ENCODE measurements around the gene FAM98B. TPM values are rescaled to one million over a fixed set of nuclear protein-coding genes. Genes with fewer than 3 reads are reported as not detected.

The FAM98B gene
- total RNA-seq, 2 donors from 2014 or later: 7.9 to 8.6 TPM

DNA sequence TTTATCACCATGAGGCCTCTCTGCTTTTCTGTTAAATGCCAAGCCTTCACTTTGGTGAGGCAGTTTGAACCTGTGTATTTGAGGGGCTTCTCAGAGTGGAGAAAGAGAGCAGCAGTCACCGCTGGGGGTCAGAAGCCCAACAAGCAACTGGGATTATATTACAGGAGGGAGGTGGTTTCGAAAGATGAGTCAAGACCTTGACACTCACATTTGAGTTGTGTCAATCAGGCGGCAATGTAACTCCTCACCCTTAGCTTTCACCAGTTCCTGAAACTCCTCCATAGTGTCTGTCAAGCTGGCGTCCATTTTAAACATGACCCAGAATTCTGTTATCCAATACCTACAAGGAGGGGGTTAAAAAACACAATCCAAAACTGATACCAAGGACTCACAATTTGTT lies 64.2 kb downstream of the FAM98B start:
- Histone ChIP-seq H3K36me3 (replicated peaks in 1 of 2; ENCODE audit: insufficient read depth in 1 of 2, low read depth in 2 of 2) (no peaks in the 10 kb centered on the region), H3K27me3 (no peaks in the 10 kb centered on the region), H3K4me3 (no peak overlapping the region), H3K9me3 (no peaks in the 10 kb centered on the region), H3K4me1 (no peaks in the 10 kb centered on the region), H3K27ac (no peak overlapping the region)
- TF ChIP-seq POLR2A (IDR thresholded peaks at IDR 0.05): no peak
- TF ChIP-seq, protein P1, sequence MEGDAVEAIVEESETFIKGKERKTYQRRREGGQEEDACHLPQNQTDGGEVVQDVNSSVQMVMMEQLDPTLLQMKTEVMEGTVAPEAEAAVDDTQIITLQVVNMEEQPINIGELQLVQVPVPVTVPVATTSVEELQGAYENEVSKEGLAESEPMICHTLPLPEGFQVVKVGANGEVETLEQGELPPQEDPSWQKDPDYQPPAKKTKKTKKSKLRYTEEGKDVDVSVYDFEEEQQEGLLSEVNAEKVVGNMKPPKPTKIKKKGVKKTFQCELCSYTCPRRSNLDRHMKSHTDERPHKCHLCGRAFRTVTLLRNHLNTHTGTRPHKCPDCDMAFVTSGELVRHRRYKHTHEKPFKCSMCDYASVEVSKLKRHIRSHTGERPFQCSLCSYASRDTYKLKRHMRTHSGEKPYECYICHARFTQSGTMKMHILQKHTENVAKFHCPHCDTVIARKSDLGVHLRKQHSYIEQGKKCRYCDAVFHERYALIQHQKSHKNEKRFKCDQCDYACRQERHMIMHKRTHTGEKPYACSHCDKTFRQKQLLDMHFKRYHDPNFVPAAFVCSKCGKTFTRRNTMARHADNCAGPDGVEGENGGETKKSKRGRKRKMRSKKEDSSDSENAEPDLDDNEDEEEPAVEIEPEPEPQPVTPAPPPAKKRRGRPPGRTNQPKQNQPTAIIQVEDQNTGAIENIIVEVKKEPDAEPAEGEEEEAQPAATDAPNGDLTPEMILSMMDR (IDR thresholded peaks at IDR 0.05): no peak
- intact Hi-C loops (cut with DNase I): no loop called here
- ATAC-seq (no peak), DNase-seq (no peak)
- 86 to 94% methylated on average over 4 of the region's 4 CpGs for WGBS, 2 donors

DNA sequence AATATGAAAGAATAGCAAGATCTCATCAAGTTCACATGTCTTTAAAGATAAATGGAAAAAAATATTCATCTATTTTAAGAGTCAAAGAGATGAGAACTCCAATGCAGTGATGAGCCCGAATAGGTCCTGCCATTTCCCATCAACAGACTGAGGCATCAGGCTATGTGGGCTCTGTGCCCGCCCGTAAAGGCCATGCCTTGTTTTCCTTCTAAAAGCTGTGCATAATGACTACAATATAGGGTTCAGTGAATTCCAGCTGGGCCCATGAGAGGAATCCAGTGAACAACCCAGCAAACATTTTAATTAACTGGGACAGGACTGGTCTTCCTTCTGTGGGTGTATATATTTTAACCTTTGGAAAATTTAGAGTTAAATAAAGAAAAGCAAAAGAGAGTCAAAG lies 66.1 kb downstream of the FAM98B start:
- no peak for TF ChIP-seq POLR2A (IDR thresholded peaks at IDR 0.05)
- TF ChIP-seq, protein P1 (IDR thresholded peaks at IDR 0.05): no peak
- Histone ChIP-seq H3K9me3 (no peaks in the 10 kb centered on the region), H3K27me3 (no peaks in the 10 kb centered on the region), H3K4me1 (no peaks in the 10 kb centered on the region), H3K27ac (no peak overlapping the region), H3K36me3 (replicated peaks in 1 of 2; ENCODE audit: insufficient read depth in 1 of 2, low read depth in 2 of 2) (no peaks in the 10 kb centered on the region), H3K4me3 (no peak overlapping the region)
- DNase-seq (no peak), ATAC-seq (no peak)
- WGBS, 2 donors: 82 to 87% methylated on average over 3 of the region's 3 CpGs
- intact Hi-C loops (cut with DNase I): no loop called here

DNA sequence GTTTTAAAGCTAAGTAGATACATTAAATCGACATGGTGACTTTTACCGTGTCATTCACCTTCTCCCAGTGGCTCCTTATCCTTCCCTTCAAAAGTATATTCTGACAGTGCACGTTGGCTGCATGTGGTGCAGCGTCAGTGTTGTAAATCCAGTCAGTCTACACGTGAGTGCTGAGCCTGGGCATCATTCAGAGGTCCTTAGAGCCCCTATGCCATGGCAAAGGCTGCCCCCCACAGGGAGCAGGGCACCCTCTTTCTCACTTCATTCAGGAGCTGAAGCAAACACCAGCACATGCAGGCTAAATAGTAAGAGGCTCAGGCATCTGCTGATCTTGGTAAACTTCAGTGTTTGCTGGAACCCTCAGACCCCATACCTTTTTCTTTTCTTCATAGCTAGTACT lies 67.4 kb downstream of the FAM98B start:
- H3K36me3 ChIP-seq (replicated peaks in 1 of 2; ENCODE audit: insufficient read depth in 1 of 2, low read depth in 2 of 2): no peaks in the 10 kb centered on the region
- intact Hi-C loops (cut with DNase I): no loop called here
- no peaks in the 10 kb centered on the region for H3K4me1 ChIP-seq
- no peaks in the 10 kb centered on the region for H3K27me3 ChIP-seq
- 51 to 61% methylated on average over 5 of the region's 5 CpGs for WGBS, 2 donors
- no peak for DNase-seq
- H3K9me3 ChIP-seq: no peaks in the 10 kb centered on the region
- no peak overlapping the region for H3K27ac ChIP-seq
- H3K4me3 ChIP-seq: no peak overlapping the region
- ATAC-seq: no peak
- TF ChIP-seq, protein P1 (IDR thresholded peaks at IDR 0.05): no peak
- TF ChIP-seq POLR2A (IDR thresholded peaks at IDR 0.05): no peak

DNA sequence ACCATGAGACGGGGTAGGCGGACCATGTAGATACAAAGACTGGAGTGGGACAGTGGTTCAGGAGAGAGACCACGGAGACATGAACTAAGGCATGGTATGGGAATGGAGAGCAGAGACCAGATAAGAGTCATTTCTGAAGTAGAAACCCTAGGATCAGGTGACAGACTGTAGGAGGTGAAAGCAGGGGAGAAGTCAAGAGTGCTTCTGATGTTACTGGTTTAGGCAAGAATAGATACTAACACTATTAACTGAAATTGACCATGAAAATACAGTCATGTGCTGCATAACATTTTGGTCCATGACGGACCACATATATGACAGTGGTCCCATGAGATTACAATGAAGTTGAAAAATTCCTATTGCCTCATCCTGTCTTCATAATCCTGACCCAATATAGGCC lies 69.0 kb downstream of the FAM98B start:
- TF ChIP-seq, protein P1 (IDR thresholded peaks at IDR 0.05): no peak
- TF ChIP-seq POLR2A (IDR thresholded peaks at IDR 0.05): no peak
- intact Hi-C loops (cut with DNase I): no loop called here
- Histone ChIP-seq H3K27ac (no peak overlapping the region), H3K36me3 (replicated peaks in 1 of 2; ENCODE audit: insufficient read depth in 1 of 2, low read depth in 2 of 2) (no peaks in the 10 kb centered on the region), H3K27me3 (no peaks in the 10 kb centered on the region), H3K9me3 (no peaks in the 10 kb centered on the region), H3K4me3 (no peak overlapping the region), H3K4me1 (no peaks in the 10 kb centered on the region)
- 74 to 93% methylated on average over 4 of the region's 4 CpGs for WGBS, 2 donors
- DNase-seq (no peak), ATAC-seq (no peak)

DNA sequence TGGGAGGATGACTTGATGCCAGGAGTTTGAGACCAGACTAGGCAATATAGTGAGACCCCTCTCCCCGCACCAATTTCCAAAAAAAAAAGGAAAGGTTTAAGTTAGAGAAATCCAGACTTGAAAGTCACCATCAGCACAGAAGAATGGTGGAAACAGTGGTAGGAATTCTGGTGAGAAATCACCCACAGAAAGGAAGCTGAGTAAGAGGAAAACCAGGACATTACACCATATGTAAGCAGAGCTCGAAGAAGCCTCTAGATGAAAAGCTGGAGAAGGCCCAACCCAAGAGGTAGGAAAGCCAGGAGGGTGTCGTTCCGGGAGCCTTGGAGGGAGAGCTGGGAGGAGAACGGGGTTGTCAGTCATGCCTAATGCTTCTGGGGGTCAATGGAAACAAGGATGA lies 70.2 kb downstream of the FAM98B start:
- intact Hi-C loops (cut with DNase I): no loop called here
- no peak overlapping the region for H3K27ac ChIP-seq
- no peak for TF ChIP-seq POLR2A (IDR thresholded peaks at IDR 0.05)
- TF ChIP-seq, protein P1 (IDR thresholded peaks at IDR 0.05): no peak
- no peaks in the 10 kb centered on the region for H3K9me3 ChIP-seq
- no peak for ATAC-seq
- no peak overlapping the region for H3K4me3 ChIP-seq
- no peaks in the 10 kb centered on the region for H3K36me3 ChIP-seq (replicated peaks in 1 of 2; ENCODE audit: insufficient read depth in 1 of 2, low read depth in 2 of 2)
- DNase-seq: no peak
- 85 to 86% methylated on average over 5 of the region's 5 CpGs for WGBS, 2 donors
- no peaks in the 10 kb centered on the region for H3K27me3 ChIP-seq
- H3K4me1 ChIP-seq: no peaks in the 10 kb centered on the region

Data from body of pancreas (tissue), 4 donors.